Breast epithelium (tissue), 4 donors: ENCODE data around the gene ALDH1A1. TPM values are rescaled to one million over a fixed set of nuclear protein-coding genes. Genes with fewer than 3 reads are reported as not detected.

Experiments
- DNase-seq, 2 donors: peaks; one replicate each; pipeline ENCODE4 v3.0.0-alpha.2; 2019; ENCODE audit warnings: low spot score in 2 of 2
- H3K27ac ChIP-seq, 2 donors: fragments of 200-600 bp; sonication (generic) in 1 of 2; one replicate each; pipeline ENCODE4 v1.5.1; 2016 to 2019; ENCODE audit warnings: mild to moderate bottlenecking in 1 of 2
- H3K27me3 ChIP-seq, 2 donors: fragments of 200-600 bp; sonication (generic) in 1 of 2; one replicate each; pipeline versions ENCODE4 v1.5.1 to v1.6.0; 2017 to 2019; ENCODE audit warnings: control low read depth in 1 of 2, mild to moderate bottlenecking in 1 of 2
- H3K36me3 ChIP-seq: fragments of 200-600 bp; one replicate; pipeline ENCODE4 v1.5.1; 2019
- H3K4me1 ChIP-seq, 2 donors: fragments of 200-600 bp; sonication (generic); one replicate each; pipeline ENCODE4 v1.5.1; 2016 to 2019; ENCODE audit warnings: control low read depth in 1 of 2
- H3K4me3 ChIP-seq, 3 donors: fragments of 200-600 bp; sonication (generic); 1 replicate in 2 of 3; 2 replicates in 1 of 3; pipeline ENCODE4 v1.5.1; 2016 to 2019; ENCODE audit warnings: mild to moderate bottlenecking in 3 of 3, moderate library complexity in 2 of 3
- H3K9me3 ChIP-seq, 2 donors: fragments of 200-600 bp; sonication (generic) in 1 of 2; one replicate each; pipeline ENCODE4 v1.5.1; 2016 to 2019; ENCODE audit warnings: control low read depth in 1 of 2
- POLR2A ChIP-seq: fragments of 450-650 bp; IDR thresholded peaks from one replicate; pipeline ENCODE4 v1.6.1; 2016; ENCODE audit warnings: antibody characterized with exemption, mild to moderate bottlenecking, moderate library complexity
- POLR2AphosphoS5 ChIP-seq, 3 donors: sonication (generic); formaldehyde crosslinking; IDR thresholded peaks; one replicate each; pipeline ENCODE4 v1.6.1; 2017; ENCODE audit warnings: antibody characterized with exemption in 3 of 3
- intact Hi-C: fragments of 100-400 bp; cut with DNase I; formaldehyde crosslinking; loops from one replicate; pipeline ENCODE4 v1.15.1; 2023; ENCODE audit warnings: low total_unique reads
- total RNA-seq, 3 donors: library from RNA; depleted of rRNA; stranded (reverse); fragments of >200 nt; gene quantifications; one replicate each; pipeline ENCODE4 v1.1.0, GENCODE V29; 2016
- TF ChIP-seq, protein P1 (sequence below), 3 donors: fragments of 450-650 bp; IDR thresholded peaks; one replicate each; pipeline ENCODE4 v1.5.1; 2016 to 2017; ENCODE audit warnings: antibody characterized with exemption in 3 of 3, mild to moderate bottlenecking in 3 of 3, moderate library complexity in 3 of 3

Gene ALDH1A1
- total RNA-seq, 3 donors from 2014 or later, result 67.2 to 233 (median 80.1) TPM

DNA sequence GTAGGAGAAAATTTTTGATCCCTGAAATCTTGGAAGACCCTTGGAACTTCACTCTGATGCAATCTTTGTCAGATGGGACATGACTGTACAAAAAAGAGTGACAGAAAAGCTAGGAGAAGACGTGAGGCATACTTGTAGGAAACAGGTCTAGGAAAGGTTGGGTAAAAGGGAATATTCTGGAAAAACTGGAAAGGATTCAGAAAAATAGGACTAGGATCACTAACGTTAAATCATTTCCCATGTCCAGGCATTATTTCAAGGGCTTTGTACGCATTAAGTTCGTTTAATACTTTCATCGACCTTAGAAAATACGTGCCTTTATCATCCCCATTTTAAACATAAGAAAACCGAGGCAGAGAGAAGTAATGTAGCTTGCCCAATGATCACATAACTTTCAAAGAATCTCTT lies 2.9 kb downstream of the ALDH1A1 start:
- peak overlapping the region in 1 of 2 donors; percentile 2 for H3K27ac ChIP-seq
- peak overlapping the region in 2 of 3 donors; percentile 37 to 55 for H3K4me3 ChIP-seq
- TF ChIP-seq POLR2AphosphoS5 (IDR thresholded peaks at IDR 0.05) (no peak), POLR2A (no peak)
- TF ChIP-seq, protein P1, sequence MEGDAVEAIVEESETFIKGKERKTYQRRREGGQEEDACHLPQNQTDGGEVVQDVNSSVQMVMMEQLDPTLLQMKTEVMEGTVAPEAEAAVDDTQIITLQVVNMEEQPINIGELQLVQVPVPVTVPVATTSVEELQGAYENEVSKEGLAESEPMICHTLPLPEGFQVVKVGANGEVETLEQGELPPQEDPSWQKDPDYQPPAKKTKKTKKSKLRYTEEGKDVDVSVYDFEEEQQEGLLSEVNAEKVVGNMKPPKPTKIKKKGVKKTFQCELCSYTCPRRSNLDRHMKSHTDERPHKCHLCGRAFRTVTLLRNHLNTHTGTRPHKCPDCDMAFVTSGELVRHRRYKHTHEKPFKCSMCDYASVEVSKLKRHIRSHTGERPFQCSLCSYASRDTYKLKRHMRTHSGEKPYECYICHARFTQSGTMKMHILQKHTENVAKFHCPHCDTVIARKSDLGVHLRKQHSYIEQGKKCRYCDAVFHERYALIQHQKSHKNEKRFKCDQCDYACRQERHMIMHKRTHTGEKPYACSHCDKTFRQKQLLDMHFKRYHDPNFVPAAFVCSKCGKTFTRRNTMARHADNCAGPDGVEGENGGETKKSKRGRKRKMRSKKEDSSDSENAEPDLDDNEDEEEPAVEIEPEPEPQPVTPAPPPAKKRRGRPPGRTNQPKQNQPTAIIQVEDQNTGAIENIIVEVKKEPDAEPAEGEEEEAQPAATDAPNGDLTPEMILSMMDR (IDR thresholded peaks at IDR 0.05), result no peak
- H3K27me3 ChIP-seq, result no peaks in the 10 kb centered on the region
- no peak for DNase-seq
- intact Hi-C loops, result loop anchor here (2.0 kb wide), 1 partner anchor 45 kb away; no protein-coding TSS in a partner anchor
- no peaks in the 10 kb centered on the region for H3K4me1 ChIP-seq
- no peaks in the 10 kb centered on the region for H3K9me3 ChIP-seq
- no peaks in the 10 kb centered on the region for H3K36me3 ChIP-seq

DNA sequence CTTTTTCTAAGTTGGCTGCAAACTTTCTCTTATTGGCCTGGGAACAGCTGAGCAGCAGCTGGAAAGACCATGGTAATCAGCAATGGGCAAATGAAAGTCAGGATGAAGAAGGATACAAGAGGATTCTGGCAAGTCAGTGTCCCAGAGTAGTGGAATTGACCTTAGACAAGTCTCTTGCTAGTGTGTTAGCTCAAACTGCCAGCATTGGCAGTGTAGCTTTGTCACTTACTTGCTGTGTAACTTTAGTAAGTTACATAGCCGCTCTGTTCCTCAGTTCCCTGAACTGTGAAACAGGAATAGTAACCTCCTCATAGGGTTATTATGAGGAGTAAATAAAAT lies 3.6 kb downstream of the ALDH1A1 start:
- TF ChIP-seq, protein P1 (IDR thresholded peaks at IDR 0.05), result no peak
- TF ChIP-seq POLR2A, result no peak
- DNase-seq, result no peak
- H3K36me3 ChIP-seq, result no peaks in the 10 kb centered on the region
- peak overlapping the region; percentile 3 to 37 (median 27) for H3K4me3 ChIP-seq
- peak overlapping the region in 1 of 2 donors; percentile 56 for H3K27ac ChIP-seq
- H3K27me3 ChIP-seq, result no peaks in the 10 kb centered on the region
- H3K4me1 ChIP-seq, result no peaks in the 10 kb centered on the region
- intact Hi-C loops, result no loop called here
- H3K9me3 ChIP-seq, result no peaks in the 10 kb centered on the region

DNA sequence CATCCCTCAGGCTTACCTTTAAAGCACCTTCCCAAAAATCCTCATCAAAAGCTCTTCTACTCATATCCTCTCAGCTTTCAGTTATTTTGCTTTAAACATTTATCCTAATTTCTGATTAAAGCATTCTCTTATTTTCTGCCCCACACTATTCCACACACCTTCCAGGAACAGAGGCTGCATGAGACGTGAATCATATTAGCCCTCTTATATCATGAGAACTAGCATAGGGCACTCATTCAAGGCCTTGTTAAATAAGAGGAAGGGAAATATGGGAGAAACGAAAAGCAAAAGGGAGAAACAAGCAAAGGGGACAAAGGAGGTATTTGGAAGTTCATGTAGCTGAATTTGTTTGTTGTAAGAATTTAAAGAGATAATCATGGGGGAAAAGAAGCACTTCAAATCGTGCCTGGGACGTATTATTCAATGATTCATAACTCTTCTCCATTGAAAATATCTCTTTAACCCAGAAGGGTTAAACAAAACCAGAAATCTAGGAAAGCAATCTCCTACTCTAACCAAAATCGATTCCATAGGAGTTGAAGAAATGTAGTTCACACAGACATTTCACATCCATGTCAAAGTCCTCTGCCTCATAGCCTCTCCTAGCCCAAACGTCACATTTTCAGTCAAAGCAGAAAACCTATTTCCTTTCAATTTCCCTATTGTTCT lies 4.1 kb downstream of the ALDH1A1 start:
- intact Hi-C loops, result no loop called here
- H3K4me3 ChIP-seq, result peak overlapping the region; percentile 3 to 37 (median 27)
- H3K9me3 ChIP-seq, result no peaks in the 10 kb centered on the region
- DNase-seq, result no peak
- no peak for TF ChIP-seq POLR2A
- TF ChIP-seq, protein P1 (IDR thresholded peaks at IDR 0.05), result no peak
- TF ChIP-seq POLR2AphosphoS5 (IDR thresholded peaks at IDR 0.05), result no peak
- H3K4me1 ChIP-seq, result no peaks in the 10 kb centered on the region
- peak overlapping the region in 1 of 2 donors; percentile 16 for H3K27ac ChIP-seq
- no peaks in the 10 kb centered on the region for H3K27me3 ChIP-seq
- no peaks in the 10 kb centered on the region for H3K36me3 ChIP-seq

DNA sequence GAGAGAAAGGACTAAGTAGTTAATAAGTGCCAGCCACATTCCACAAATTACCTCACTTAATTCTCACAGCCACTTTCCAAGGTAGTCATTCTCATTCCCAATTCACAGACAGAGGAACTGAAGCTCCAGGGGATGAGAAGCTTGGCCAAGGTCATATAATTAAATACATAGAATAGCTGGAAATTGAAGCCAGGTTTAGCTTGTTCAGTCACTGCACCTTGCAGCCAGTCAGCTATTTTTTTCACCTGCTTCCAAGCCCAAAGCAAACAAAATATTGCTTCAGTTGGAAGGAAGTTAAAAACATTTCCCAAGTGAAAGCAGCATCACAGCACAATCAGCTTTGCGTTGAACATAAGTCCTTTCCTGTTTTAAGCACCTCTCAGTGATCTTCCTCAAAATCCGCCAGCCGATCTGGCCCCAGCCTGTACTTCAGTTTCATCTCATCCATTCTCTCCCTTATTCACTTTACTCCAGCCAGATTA lies 4.8 kb downstream of the ALDH1A1 start:
- Histone ChIP-seq H3K4me1 (no peaks in the 10 kb centered on the region), H3K36me3 (no peaks in the 10 kb centered on the region), H3K4me3 (peak overlapping the region in 1 of 3 donors; percentile 27), H3K9me3 (no peaks in the 10 kb centered on the region), H3K27ac (peak overlapping the region in 1 of 2 donors; percentile 16), H3K27me3 (no peaks in the 10 kb centered on the region)
- DNase-seq, result no peak
- intact Hi-C loops, result no loop called here
- no peak for TF ChIP-seq POLR2A
- no peak for TF ChIP-seq POLR2AphosphoS5 (IDR thresholded peaks at IDR 0.05)
- TF ChIP-seq, protein P1 (IDR thresholded peaks at IDR 0.05), result no peak

DNA sequence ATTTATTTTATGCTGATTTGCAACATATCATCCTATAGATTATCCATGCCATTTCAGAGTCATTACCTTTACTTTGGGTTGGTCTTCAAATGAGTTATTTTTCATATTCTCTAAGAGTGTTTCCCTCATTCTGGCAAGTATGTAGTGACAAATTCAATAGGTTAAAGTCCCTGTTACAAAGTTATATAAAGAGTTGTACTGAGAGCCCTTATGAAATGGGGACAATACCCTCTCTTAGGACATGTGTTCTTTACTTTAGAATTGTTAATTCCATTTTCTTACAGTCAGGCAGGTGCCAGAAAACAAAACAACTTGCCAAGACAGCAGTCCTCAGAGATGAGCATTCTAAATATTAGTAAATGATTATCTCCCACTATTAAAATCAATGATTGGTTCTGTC lies 6.0 kb downstream of the ALDH1A1 start:
- no peaks in the 10 kb centered on the region for H3K9me3 ChIP-seq
- DNase-seq, result no peak
- no peaks in the 10 kb centered on the region for H3K4me1 ChIP-seq
- intact Hi-C loops, result no loop called here
- TF ChIP-seq POLR2AphosphoS5 (IDR thresholded peaks at IDR 0.05) (no peak), POLR2A (no peak)
- TF ChIP-seq, protein P1 (IDR thresholded peaks at IDR 0.05), result no peak
- no peak overlapping the region for H3K27ac ChIP-seq
- H3K4me3 ChIP-seq, result no peak overlapping the region
- H3K27me3 ChIP-seq, result no peaks in the 10 kb centered on the region
- H3K36me3 ChIP-seq, result no peaks in the 10 kb centered on the region
